K562 (cell line): ENCODE results near the gene MRPS24. TPM values are rescaled to one million over a fixed set of nuclear protein-coding genes. Genes with fewer than 3 reads are reported as not detected.

ENCODE experiments used
- TRIM28 ChIP-seq: fragments of 450-650 bp; IDR thresholded peaks from 2 replicates; pipeline ENCODE4 v1.6.1; 2017
- polyA plus RNA-seq, 8 experiments: library from polyadenylated mRNA; depleted of rRNA in 4 of 8; stranded (reverse) in 5 of 8; unstranded in 3 of 8; fragments of >200 nt; fragmentation: Nextera tagmentation in 2 of 8; fragmentation: Illumina TruSeq in 1 of 8; extraction: Ambion mirVana in 2 of 8; extraction: Trizol in 1 of 8; gene quantifications; 2 replicates each; pipeline versions ENCODE4 v1.2.1 to v1.2.3, GENCODE V29; 2011 to 2014; ENCODE audit warnings: inconsistent platforms in 1 of 8, missing spikeins in 1 of 8
- total RNA-seq, 7 experiments: library from RNA; depleted of rRNA in 6 of 7; stranded (reverse); fragments of >200 nt in 6 of 7; fragmentation: Illumina TruSeq in 2 of 7; extraction: Trizol in 2 of 7; gene quantifications; 2 replicates each; pipeline versions ENCODE4 v1.2.1 to v1.2.3, GENCODE V29; 2011 to 2021; ENCODE audit warnings: low replicate concordance in 1 of 7
- TF ChIP-seq, protein P1 (sequence below): fragments of 450-650 bp; IDR thresholded peaks from 2 replicates; pipeline ENCODE4 v1.6.1; 2016; ENCODE audit warnings: mild to moderate bottlenecking, moderate library complexity

MRPS24 gene
- total and polyA plus RNA-seq, 9 of the 15 experiments (the other 6 are each of a cell fraction or from before 2014, with no cell fraction given), result 51.4 to 214 (median 169) TPM

DNA sequence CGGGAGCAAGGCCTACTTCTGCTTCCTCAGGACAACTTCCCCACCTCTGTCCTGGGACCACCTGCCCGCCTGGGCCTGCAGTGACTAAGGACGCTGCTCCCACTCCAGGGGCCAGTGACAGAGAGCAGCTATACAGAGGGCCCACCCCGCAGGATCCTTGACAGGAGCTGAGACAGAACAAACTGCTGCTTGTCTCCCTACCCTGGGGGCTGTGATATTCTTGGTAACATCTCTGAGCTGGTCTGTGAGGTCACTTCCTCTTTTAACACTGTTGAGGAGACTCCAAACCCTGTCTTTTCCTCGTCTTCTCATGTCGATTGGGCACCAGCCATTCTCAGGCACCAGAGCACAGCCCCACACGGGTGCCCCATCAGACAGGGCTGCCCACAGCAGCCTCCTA, 6.9 kb upstream of the MRPS24 start (continued):
- TF ChIP-seq, protein P1, sequence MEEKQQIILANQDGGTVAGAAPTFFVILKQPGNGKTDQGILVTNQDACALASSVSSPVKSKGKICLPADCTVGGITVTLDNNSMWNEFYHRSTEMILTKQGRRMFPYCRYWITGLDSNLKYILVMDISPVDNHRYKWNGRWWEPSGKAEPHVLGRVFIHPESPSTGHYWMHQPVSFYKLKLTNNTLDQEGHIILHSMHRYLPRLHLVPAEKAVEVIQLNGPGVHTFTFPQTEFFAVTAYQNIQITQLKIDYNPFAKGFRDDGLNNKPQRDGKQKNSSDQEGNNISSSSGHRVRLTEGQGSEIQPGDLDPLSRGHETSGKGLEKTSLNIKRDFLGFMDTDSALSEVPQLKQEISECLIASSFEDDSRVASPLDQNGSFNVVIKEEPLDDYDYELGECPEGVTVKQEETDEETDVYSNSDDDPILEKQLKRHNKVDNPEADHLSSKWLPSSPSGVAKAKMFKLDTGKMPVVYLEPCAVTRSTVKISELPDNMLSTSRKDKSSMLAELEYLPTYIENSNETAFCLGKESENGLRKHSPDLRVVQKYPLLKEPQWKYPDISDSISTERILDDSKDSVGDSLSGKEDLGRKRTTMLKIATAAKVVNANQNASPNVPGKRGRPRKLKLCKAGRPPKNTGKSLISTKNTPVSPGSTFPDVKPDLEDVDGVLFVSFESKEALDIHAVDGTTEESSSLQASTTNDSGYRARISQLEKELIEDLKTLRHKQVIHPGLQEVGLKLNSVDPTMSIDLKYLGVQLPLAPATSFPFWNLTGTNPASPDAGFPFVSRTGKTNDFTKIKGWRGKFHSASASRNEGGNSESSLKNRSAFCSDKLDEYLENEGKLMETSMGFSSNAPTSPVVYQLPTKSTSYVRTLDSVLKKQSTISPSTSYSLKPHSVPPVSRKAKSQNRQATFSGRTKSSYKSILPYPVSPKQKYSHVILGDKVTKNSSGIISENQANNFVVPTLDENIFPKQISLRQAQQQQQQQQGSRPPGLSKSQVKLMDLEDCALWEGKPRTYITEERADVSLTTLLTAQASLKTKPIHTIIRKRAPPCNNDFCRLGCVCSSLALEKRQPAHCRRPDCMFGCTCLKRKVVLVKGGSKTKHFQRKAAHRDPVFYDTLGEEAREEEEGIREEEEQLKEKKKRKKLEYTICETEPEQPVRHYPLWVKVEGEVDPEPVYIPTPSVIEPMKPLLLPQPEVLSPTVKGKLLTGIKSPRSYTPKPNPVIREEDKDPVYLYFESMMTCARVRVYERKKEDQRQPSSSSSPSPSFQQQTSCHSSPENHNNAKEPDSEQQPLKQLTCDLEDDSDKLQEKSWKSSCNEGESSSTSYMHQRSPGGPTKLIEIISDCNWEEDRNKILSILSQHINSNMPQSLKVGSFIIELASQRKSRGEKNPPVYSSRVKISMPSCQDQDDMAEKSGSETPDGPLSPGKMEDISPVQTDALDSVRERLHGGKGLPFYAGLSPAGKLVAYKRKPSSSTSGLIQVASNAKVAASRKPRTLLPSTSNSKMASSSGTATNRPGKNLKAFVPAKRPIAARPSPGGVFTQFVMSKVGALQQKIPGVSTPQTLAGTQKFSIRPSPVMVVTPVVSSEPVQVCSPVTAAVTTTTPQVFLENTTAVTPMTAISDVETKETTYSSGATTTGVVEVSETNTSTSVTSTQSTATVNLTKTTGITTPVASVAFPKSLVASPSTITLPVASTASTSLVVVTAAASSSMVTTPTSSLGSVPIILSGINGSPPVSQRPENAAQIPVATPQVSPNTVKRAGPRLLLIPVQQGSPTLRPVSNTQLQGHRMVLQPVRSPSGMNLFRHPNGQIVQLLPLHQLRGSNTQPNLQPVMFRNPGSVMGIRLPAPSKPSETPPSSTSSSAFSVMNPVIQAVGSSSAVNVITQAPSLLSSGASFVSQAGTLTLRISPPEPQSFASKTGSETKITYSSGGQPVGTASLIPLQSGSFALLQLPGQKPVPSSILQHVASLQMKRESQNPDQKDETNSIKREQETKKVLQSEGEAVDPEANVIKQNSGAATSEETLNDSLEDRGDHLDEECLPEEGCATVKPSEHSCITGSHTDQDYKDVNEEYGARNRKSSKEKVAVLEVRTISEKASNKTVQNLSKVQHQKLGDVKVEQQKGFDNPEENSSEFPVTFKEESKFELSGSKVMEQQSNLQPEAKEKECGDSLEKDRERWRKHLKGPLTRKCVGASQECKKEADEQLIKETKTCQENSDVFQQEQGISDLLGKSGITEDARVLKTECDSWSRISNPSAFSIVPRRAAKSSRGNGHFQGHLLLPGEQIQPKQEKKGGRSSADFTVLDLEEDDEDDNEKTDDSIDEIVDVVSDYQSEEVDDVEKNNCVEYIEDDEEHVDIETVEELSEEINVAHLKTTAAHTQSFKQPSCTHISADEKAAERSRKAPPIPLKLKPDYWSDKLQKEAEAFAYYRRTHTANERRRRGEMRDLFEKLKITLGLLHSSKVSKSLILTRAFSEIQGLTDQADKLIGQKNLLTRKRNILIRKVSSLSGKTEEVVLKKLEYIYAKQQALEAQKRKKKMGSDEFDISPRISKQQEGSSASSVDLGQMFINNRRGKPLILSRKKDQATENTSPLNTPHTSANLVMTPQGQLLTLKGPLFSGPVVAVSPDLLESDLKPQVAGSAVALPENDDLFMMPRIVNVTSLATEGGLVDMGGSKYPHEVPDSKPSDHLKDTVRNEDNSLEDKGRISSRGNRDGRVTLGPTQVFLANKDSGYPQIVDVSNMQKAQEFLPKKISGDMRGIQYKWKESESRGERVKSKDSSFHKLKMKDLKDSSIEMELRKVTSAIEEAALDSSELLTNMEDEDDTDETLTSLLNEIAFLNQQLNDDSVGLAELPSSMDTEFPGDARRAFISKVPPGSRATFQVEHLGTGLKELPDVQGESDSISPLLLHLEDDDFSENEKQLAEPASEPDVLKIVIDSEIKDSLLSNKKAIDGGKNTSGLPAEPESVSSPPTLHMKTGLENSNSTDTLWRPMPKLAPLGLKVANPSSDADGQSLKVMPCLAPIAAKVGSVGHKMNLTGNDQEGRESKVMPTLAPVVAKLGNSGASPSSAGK, result no peak
- TF ChIP-seq TRIM28, result no peak
